HFFc6 (cell line): ENCODE results near the gene CLCNKA. TPM values are rescaled to one million over a fixed set of nuclear protein-coding genes. Genes with fewer than 3 reads are reported as not detected.

Source experiments
- DNase-seq: peaks from one replicate; pipeline ENCODE4 v3.0.0-alpha.2; 2018
- H3K27ac Mint-ChIP-seq: 2 replicates; pipeline ENCODE4 v1.8.0; 2020; ENCODE audit warnings: mild to moderate bottlenecking, mixed read lengths
- H3K27me3 Mint-ChIP-seq: 2 replicates; pipeline ENCODE4 v1.8.0; 2021; ENCODE audit warnings: mild to moderate bottlenecking, moderate library complexity, mixed read lengths; ENCODE audit not compliant: insufficient read depth
- H3K36me3 Mint-ChIP-seq: 2 replicates; pipeline ENCODE4 v1.8.0; 2021; ENCODE audit warnings: low read depth, mixed read lengths
- H3K4me1 Mint-ChIP-seq: 2 replicates; pipeline ENCODE4 v1.8.0; 2020; ENCODE audit warnings: low read depth, mixed read lengths
- H3K4me3 Mint-ChIP-seq: 2 replicates; pipeline ENCODE4 v1.8.0; 2020; ENCODE audit warnings: mild to moderate bottlenecking, moderate library complexity, mixed read lengths
- H3K9me3 Mint-ChIP-seq: 2 replicates; pipeline ENCODE4 v1.8.0; 2020; ENCODE audit warnings: mild to moderate bottlenecking, mixed read lengths
- CTCF ChIP-seq: fragments of 200-600 bp; sonication (generic); IDR thresholded peaks from 2 replicates; pipeline ENCODE4 v1.5.0; 2021; ENCODE audit warnings: antibody characterized with exemption, mild to moderate bottlenecking
- total RNA-seq, 6 experiments: library from RNA; stranded (reverse); fragmentation: NEBNext Ultra II Directional; extraction: Animal tissue kit (Norgen Biotek cat#: 25700); gene quantifications; 2 replicates in 1 of 6; 3 replicates in 5 of 6; pipeline ENCODE4 v1.2.3, GENCODE V29; 2021

The CLCNKA gene
- total RNA-seq, 6 experiments from 2014 or later, result not detected

- no peaks in the 10 kb centered on the region for H3K9me3 Mint-ChIP-seq
- H3K4me3 Mint-ChIP-seq, result peak overlapping the region; percentile 47; the same call in 1 of the 2 replicates
- H3K4me1 Mint-ChIP-seq, result peaks cover 38% of the 10 kb centered on the region
These were observed 8.5 kb upstream of the CLCNKA start for GRCh38 chr1:16013220-16013907.

GRCh38 chr1:16013908-16014258, 8.0 kb upstream of the CLCNKA start:
- TF ChIP-seq CTCF, result no peak
- peak overlapping the region; percentile 76; the same call in 1 of the 2 replicates for H3K27ac Mint-ChIP-seq
- H3K4me3 Mint-ChIP-seq, result no peak overlapping the region; the same call in 1 of the 2 replicates
- H3K36me3 Mint-ChIP-seq, result no peaks in the 10 kb centered on the region
- H3K27me3 Mint-ChIP-seq, result peaks cover 5% of the 10 kb centered on the region
- H3K4me1 Mint-ChIP-seq, result peaks cover 42% of the 10 kb centered on the region
- H3K9me3 Mint-ChIP-seq, result no peaks in the 10 kb centered on the region
- no peak for DNase-seq

More at GRCh38 chr1:16013220-16013907, 8.5 kb upstream of the CLCNKA start:
- Mint-ChIP-seq H3K27me3 (peaks cover 5% of the 10 kb centered on the region), H3K27ac (peak overlapping the region; percentile 76), H3K36me3 (no peaks in the 10 kb centered on the region)
- TF ChIP-seq CTCF, result no peak
- DNase-seq, result peak; percentile 49

- DNase-seq, result no peak
- peaks cover 51% of the 10 kb centered on the region for H3K4me1 Mint-ChIP-seq
These were observed 7.0 kb upstream of the CLCNKA start for GRCh38 chr1:16014509-16015482.

GRCh38 chr1:16015491-16015890, 6.3 kb upstream of the CLCNKA start:
- DNase-seq, result no peak
- TF ChIP-seq CTCF, result no peak
- H3K4me1 Mint-ChIP-seq, result peaks cover 58% of the 10 kb centered on the region
- H3K27ac Mint-ChIP-seq, result no peak overlapping the region
- no peaks in the 10 kb centered on the region for H3K36me3 Mint-ChIP-seq
- no peak overlapping the region for H3K4me3 Mint-ChIP-seq
- H3K27me3 Mint-ChIP-seq, result peaks cover 5% of the 10 kb centered on the region
- no peaks in the 10 kb centered on the region for H3K9me3 Mint-ChIP-seq

More at GRCh38 chr1:16014509-16015482, 7.0 kb upstream of the CLCNKA start:
- Mint-ChIP-seq H3K27me3 (peaks cover 5% of the 10 kb centered on the region), H3K9me3 (no peaks in the 10 kb centered on the region), H3K4me3 (no peak overlapping the region), H3K36me3 (no peaks in the 10 kb centered on the region), H3K27ac (no peak overlapping the region)
- TF ChIP-seq CTCF, result no peak

GRCh38 chr1:16015960-16016901, 5.6 kb upstream of the CLCNKA start:
- H3K27me3 Mint-ChIP-seq, result peaks cover 5% of the 10 kb centered on the region
- no peak for DNase-seq
- H3K4me3 Mint-ChIP-seq, result no peak overlapping the region
- H3K36me3 Mint-ChIP-seq, result no peaks in the 10 kb centered on the region
- H3K9me3 Mint-ChIP-seq, result no peaks in the 10 kb centered on the region
- H3K27ac Mint-ChIP-seq, result no peak overlapping the region
- peaks cover 62% of the 10 kb centered on the region for H3K4me1 Mint-ChIP-seq
- TF ChIP-seq CTCF, result no peak
